Ishikawa (cell line): ENCODE data around the gene TINCR.
A peak's percentile ranks its signal among the peaks of the same experiment; 100 is the strongest.

ENCODE experiments used
- CEBPB ChIP-seq: IDR thresholded peaks from 2 replicates; pipeline ENCODE4 v1.6.1; 2012
- CREB1 ChIP-seq: IDR thresholded peaks from 2 replicates; pipeline ENCODE4 v1.6.1; 2012; ENCODE audit warnings: low read depth
- EGR1 ChIP-seq: IDR thresholded peaks from 2 replicates; pipeline ENCODE4 v1.6.1; 2012
- EP300 ChIP-seq: IDR thresholded peaks from 2 replicates; pipeline ENCODE4 v1.6.1; 2012; ENCODE audit warnings: borderline replicate concordance
- FOXM1 ChIP-seq: IDR thresholded peaks from 2 replicates; pipeline ENCODE4 v1.6.1; 2012; ENCODE audit warnings: low read depth, borderline replicate concordance
- NFIC ChIP-seq: IDR thresholded peaks from 2 replicates; pipeline ENCODE4 v1.6.1; 2012
- RAD21 ChIP-seq: IDR thresholded peaks from 2 replicates; pipeline ENCODE4 v1.6.1; 2012; ENCODE audit warnings: low read depth
- TAF1 ChIP-seq: IDR thresholded peaks from 2 replicates; pipeline ENCODE4 v1.6.1; 2012; ENCODE audit warnings: low read depth, mild to moderate bottlenecking
- TCF12 ChIP-seq: IDR thresholded peaks from 2 replicates; pipeline ENCODE4 v1.6.1; 2012; ENCODE audit warnings: low read depth
- TEAD4 ChIP-seq: IDR thresholded peaks from 2 replicates; pipeline ENCODE4 v1.6.1; 2012
- USF1 ChIP-seq: IDR thresholded peaks from 2 replicates; pipeline ENCODE4 v1.6.1; 2012
- YY1 ChIP-seq: IDR thresholded peaks from 2 replicates; pipeline ENCODE4 v1.6.1; 2012; ENCODE audit warnings: low read depth
- ZBTB7A ChIP-seq: IDR thresholded peaks from 2 replicates; pipeline ENCODE4 v1.6.1; 2012; ENCODE audit warnings: low read depth
- TF ChIP-seq, protein P1 (sequence below): IDR thresholded peaks from 2 replicates; pipeline ENCODE4 v1.6.1; 2012; ENCODE audit warnings: low read depth, mild to moderate bottlenecking
- TF ChIP-seq, protein P2 (sequence below): IDR thresholded peaks from 2 replicates; pipeline ENCODE4 v1.6.1; 2012

Gene TINCR

DNA sequence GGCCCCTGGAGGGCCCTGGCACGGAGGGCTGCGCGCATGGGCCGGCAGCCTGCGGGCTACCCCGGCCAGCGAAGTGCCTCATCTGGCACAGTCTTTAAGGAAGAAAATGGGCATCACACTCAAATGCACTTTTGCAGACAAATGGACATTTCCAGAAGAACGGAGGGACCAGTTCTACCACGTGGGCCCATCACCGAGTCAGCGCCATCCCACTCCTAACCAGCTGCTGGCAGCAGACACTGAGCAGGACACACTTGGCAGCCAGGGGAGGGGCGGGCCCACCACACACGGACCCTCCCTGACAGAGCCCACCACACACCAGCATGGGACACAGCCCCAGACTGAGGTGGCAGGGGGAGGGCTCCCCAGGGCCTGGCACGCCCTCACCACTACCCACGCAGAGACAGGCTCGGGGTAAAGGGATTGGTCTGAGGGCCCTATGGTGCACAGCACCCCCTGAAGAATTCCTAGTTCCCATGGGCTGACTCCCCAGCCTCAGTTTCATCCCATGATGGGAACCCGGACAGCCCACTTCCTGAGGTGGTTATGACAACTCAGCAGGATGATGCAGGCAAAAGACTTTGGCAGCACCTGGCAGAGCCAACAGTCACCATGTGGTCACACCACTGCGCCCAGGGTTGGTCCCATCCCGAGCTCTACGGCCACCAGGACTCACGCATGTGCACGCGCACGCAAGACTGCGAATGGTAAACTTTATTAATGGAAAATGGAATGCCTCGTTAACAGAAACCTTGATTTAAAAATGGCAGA, 18.7 kb upstream of the TINCR start:
- TF ChIP-seq RAD21: no peak
- TF ChIP-seq ZBTB7A: 0 out of 2 replicates have a peak, but pooled peaks have one; percentile 12

- TF ChIP-seq ZBTB7A (peak; percentile 18; the same call in 1 of the 2 replicates), TAF1 (no peak)
Observed at GRCh38 chr19:5585461-5586299, 17.9 kb upstream of the TINCR start.

DNA sequence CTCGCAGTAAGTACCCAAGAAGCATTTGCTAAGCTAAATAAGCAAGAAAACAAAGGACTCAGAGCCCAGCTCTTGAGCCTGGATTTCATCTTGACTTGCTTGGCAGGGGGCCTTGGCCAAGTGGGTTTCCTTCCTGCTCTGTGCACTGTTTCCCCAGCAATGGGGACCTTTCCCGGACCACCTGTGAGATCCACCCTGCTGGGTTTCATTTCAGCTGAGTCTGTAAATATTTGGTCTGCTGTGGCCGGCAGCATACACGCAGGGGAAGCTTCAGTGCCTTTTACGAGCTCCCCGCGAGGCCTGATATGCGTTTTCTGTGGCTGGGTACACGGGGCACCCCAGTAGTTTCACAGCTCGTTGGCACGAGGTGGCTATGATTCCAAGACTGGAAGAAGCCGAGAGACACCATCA, 12.4 kb upstream of the TINCR start:
- TF ChIP-seq CEBPB: no peak
- no peak for TF ChIP-seq RAD21
- TF ChIP-seq FOXM1: no peak
- TF ChIP-seq TAF1: no peak
- TF ChIP-seq EP300: no peak
- TF ChIP-seq CREB1: no peak
- TF ChIP-seq USF1: no peak
- no peak for TF ChIP-seq NFIC
- TF ChIP-seq, protein P1, sequence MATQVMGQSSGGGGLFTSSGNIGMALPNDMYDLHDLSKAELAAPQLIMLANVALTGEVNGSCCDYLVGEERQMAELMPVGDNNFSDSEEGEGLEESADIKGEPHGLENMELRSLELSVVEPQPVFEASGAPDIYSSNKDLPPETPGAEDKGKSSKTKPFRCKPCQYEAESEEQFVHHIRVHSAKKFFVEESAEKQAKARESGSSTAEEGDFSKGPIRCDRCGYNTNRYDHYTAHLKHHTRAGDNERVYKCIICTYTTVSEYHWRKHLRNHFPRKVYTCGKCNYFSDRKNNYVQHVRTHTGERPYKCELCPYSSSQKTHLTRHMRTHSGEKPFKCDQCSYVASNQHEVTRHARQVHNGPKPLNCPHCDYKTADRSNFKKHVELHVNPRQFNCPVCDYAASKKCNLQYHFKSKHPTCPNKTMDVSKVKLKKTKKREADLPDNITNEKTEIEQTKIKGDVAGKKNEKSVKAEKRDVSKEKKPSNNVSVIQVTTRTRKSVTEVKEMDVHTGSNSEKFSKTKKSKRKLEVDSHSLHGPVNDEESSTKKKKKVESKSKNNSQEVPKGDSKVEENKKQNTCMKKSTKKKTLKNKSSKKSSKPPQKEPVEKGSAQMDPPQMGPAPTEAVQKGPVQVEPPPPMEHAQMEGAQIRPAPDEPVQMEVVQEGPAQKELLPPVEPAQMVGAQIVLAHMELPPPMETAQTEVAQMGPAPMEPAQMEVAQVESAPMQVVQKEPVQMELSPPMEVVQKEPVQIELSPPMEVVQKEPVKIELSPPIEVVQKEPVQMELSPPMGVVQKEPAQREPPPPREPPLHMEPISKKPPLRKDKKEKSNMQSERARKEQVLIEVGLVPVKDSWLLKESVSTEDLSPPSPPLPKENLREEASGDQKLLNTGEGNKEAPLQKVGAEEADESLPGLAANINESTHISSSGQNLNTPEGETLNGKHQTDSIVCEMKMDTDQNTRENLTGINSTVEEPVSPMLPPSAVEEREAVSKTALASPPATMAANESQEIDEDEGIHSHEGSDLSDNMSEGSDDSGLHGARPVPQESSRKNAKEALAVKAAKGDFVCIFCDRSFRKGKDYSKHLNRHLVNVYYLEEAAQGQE: no peak
- TF ChIP-seq TEAD4: no peak
- TF ChIP-seq, protein P2, sequence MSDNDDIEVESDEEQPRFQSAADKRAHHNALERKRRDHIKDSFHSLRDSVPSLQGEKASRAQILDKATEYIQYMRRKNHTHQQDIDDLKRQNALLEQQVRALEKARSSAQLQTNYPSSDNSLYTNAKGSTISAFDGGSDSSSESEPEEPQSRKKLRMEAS: no peak
- no peak for TF ChIP-seq EGR1
- no peak for TF ChIP-seq YY1
- no peak for TF ChIP-seq TCF12
- TF ChIP-seq ZBTB7A: no peak

DNA sequence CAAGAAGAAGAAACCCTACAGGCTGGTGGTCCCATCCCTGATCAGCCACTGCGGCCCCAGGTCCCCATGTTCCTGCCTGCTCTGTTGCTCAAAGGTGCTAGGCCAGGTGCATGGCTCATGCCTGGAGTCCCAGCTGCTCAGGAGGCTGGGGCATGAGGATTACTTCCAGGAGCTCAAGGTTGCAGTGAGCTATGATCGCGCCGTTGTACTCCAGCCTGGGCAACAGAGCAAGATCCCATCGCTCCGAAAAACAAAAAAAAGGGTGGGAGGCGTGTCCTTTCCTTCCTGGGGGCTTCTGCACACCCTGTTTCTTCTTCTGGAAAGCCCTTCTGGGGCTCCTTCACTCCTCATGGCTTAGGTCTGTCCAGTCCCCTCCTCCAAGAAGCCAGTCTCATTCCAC, 11.9 kb upstream of the TINCR start:
- TF ChIP-seq CREB1 (no peak), TEAD4 (no peak), YY1 (no peak), CEBPB (no peak), EP300 (no peak)
- TF ChIP-seq, protein P1: no peak
- TF ChIP-seq, protein P2: no peak

- no peak for TF ChIP-seq TEAD4
- TF ChIP-seq RAD21: no peak
- no peak for TF ChIP-seq CEBPB
- TF ChIP-seq EGR1: no peak
- TF ChIP-seq, protein P2: no peak
- TF ChIP-seq FOXM1: no peak
Observed at GRCh38 chr19:5579286-5579685, 11.5 kb upstream of the TINCR start.

GRCh38 chr19:5578097-5578846, 10.5 kb upstream of the TINCR start:
- TF ChIP-seq TCF12 (no peak), ZBTB7A (peak; percentile 83), RAD21 (peak; percentile 88)
